ENCODE data around the gene KRR1.

Gene KRR1

DNA sequence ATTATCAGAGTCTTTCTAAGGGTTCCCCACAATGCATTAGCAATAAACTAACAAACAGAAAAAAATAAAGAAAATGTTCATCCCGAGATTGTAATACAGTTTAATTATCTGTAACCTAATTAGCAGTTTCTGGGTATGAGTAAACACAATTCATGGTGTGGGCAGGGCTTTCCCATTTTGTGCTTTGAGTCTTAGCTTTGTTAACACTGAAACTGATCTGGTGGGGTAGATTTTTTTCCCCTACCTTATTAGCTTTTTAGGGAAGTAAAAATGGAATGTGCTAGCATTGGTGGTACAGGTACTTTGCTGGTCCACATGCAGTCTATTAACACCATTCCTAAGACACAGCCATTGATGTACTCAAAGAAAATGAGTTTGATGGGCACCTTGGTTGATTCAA, 18.4 kb upstream of the KRR1 start:
- TF ChIP-seq RAD21 (IDR thresholded peaks at IDR 0.05; ENCODE audit: low read depth): no peak
- TF ChIP-seq TCF12 (IDR thresholded peaks at IDR 0.05; ENCODE audit: low read depth): no peak
- no peak for TF ChIP-seq CREB1 (IDR thresholded peaks at IDR 0.05; ENCODE audit: low read depth)
- TF ChIP-seq, protein P1, sequence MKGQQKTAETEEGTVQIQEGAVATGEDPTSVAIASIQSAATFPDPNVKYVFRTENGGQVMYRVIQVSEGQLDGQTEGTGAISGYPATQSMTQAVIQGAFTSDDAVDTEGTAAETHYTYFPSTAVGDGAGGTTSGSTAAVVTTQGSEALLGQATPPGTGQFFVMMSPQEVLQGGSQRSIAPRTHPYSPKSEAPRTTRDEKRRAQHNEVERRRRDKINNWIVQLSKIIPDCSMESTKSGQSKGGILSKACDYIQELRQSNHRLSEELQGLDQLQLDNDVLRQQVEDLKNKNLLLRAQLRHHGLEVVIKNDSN (IDR thresholded peaks at IDR 0.05): no peak
- TF ChIP-seq CEBPB (IDR thresholded peaks at IDR 0.05): no peak
- TF ChIP-seq, protein P2, sequence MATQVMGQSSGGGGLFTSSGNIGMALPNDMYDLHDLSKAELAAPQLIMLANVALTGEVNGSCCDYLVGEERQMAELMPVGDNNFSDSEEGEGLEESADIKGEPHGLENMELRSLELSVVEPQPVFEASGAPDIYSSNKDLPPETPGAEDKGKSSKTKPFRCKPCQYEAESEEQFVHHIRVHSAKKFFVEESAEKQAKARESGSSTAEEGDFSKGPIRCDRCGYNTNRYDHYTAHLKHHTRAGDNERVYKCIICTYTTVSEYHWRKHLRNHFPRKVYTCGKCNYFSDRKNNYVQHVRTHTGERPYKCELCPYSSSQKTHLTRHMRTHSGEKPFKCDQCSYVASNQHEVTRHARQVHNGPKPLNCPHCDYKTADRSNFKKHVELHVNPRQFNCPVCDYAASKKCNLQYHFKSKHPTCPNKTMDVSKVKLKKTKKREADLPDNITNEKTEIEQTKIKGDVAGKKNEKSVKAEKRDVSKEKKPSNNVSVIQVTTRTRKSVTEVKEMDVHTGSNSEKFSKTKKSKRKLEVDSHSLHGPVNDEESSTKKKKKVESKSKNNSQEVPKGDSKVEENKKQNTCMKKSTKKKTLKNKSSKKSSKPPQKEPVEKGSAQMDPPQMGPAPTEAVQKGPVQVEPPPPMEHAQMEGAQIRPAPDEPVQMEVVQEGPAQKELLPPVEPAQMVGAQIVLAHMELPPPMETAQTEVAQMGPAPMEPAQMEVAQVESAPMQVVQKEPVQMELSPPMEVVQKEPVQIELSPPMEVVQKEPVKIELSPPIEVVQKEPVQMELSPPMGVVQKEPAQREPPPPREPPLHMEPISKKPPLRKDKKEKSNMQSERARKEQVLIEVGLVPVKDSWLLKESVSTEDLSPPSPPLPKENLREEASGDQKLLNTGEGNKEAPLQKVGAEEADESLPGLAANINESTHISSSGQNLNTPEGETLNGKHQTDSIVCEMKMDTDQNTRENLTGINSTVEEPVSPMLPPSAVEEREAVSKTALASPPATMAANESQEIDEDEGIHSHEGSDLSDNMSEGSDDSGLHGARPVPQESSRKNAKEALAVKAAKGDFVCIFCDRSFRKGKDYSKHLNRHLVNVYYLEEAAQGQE (IDR thresholded peaks at IDR 0.05; ENCODE audit: low read depth): no peak
- TF ChIP-seq MAX (IDR thresholded peaks at IDR 0.05): no peak

DNA sequence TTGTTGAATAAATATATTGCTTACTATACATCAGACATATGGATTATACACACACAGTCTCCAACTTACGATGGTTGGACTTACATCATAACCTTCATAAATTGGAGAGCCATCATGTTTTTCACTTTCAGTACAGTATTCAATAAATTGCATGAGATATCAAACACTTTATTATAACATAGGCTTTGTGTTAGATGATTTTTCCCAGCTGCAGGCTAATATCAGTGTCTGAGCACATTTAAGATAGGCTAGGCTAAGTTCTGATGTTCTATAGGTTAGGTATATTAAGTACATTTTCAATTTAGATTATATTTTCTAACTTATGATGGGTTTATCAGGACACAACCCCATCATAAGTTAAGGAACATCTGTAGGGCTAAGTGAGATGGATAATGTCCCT, 17.9 kb upstream of the KRR1 start:
- TF ChIP-seq TEAD4 (IDR thresholded peaks at IDR 0.05) (no peak), EGR1 (IDR thresholded peaks at IDR 0.05) (no peak), MAX (IDR thresholded peaks at IDR 0.05) (no peak), EP300 (IDR thresholded peaks at IDR 0.05; ENCODE audit: borderline replicate concordance) (no peak), NFIC (IDR thresholded peaks at IDR 0.05) (no peak), CREB1 (IDR thresholded peaks at IDR 0.05; ENCODE audit: low read depth) (no peak), YY1 (IDR thresholded peaks at IDR 0.05; ENCODE audit: low read depth) (no peak), CEBPB (IDR thresholded peaks at IDR 0.05) (no peak), TCF12 (IDR thresholded peaks at IDR 0.05; ENCODE audit: low read depth) (no peak), RAD21 (IDR thresholded peaks at IDR 0.05; ENCODE audit: low read depth) (no peak), FOXM1 (IDR thresholded peaks at IDR 0.05; ENCODE audit: borderline replicate concordance, low read depth) (no peak), TAF1 (IDR thresholded peaks at IDR 0.05; ENCODE audit: low read depth) (no peak), ZBTB7A (IDR thresholded peaks at IDR 0.05; ENCODE audit: low read depth) (no peak)
- TF ChIP-seq, protein P2 (IDR thresholded peaks at IDR 0.05; ENCODE audit: low read depth): no peak
- TF ChIP-seq, protein P1 (IDR thresholded peaks at IDR 0.05): no peak

DNA sequence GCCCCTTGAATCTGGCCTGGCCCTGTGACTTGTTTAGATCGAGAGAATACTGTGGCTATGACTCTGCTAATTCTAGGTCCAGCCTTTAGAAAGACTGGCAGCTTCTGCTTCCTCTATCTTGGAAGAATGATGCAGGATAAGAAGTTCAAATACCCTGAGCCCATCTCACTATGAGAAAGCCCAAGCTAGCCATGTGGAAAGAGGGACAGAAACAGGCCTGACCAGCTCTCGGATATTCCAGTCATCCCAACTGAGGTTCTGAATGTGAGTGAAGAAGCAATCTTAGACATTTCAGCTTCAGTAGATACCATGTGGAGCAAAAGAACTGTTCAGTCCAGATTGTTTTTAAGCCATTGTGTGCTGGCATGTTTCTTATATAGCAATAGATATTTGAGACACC, 17.3 kb upstream of the KRR1 start:
- TF ChIP-seq TEAD4 (IDR thresholded peaks at IDR 0.05) (no peak), RAD21 (IDR thresholded peaks at IDR 0.05; ENCODE audit: low read depth) (no peak), EP300 (IDR thresholded peaks at IDR 0.05; ENCODE audit: borderline replicate concordance) (no peak), TAF1 (IDR thresholded peaks at IDR 0.05; ENCODE audit: low read depth) (no peak), ZBTB7A (IDR thresholded peaks at IDR 0.05; ENCODE audit: low read depth) (no peak), MAX (IDR thresholded peaks at IDR 0.05) (no peak), TCF12 (IDR thresholded peaks at IDR 0.05; ENCODE audit: low read depth) (no peak), YY1 (IDR thresholded peaks at IDR 0.05; ENCODE audit: low read depth) (no peak), CEBPB (IDR thresholded peaks at IDR 0.05) (no peak), FOXM1 (IDR thresholded peaks at IDR 0.05; ENCODE audit: borderline replicate concordance, low read depth) (no peak), CREB1 (IDR thresholded peaks at IDR 0.05; ENCODE audit: low read depth) (no peak), NFIC (IDR thresholded peaks at IDR 0.05) (no peak), EGR1 (IDR thresholded peaks at IDR 0.05) (no peak)
- TF ChIP-seq, protein P1 (IDR thresholded peaks at IDR 0.05): no peak
- TF ChIP-seq, protein P2 (IDR thresholded peaks at IDR 0.05; ENCODE audit: low read depth): no peak

DNA sequence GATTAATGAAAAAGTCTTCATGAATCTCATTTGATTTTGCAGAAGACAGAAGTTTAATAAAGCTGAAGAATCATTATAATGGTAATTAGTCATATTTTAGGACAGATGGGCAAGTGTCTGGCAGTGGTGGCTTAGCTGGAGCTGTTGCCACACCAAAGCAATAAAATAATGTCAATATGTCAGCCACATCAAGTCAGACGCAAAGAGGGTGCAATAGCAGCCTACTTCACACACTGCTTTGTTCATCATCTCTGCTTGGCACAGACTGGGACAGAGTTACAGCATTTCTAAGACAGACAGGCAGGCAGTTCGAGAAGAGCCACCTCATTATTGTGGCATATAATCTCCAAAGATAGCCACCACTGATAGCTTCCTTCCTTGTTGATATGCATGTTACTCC, 16.9 kb upstream of the KRR1 start:
- no peak for TF ChIP-seq YY1 (IDR thresholded peaks at IDR 0.05; ENCODE audit: low read depth)
- no peak for TF ChIP-seq EGR1 (IDR thresholded peaks at IDR 0.05)
- TF ChIP-seq, protein P1 (IDR thresholded peaks at IDR 0.05): no peak
- TF ChIP-seq ZBTB7A (IDR thresholded peaks at IDR 0.05; ENCODE audit: low read depth): no peak

Measured in Ishikawa (cell line).